ENCODE measurements around the gene UBE2D2.
"Not testable (repeated sequence)": the region's sequence is repeated elsewhere in the genome, so short reads cannot be mapped to it uniquely, and the experiment has no call there.

Gene UBE2D2

DNA sequence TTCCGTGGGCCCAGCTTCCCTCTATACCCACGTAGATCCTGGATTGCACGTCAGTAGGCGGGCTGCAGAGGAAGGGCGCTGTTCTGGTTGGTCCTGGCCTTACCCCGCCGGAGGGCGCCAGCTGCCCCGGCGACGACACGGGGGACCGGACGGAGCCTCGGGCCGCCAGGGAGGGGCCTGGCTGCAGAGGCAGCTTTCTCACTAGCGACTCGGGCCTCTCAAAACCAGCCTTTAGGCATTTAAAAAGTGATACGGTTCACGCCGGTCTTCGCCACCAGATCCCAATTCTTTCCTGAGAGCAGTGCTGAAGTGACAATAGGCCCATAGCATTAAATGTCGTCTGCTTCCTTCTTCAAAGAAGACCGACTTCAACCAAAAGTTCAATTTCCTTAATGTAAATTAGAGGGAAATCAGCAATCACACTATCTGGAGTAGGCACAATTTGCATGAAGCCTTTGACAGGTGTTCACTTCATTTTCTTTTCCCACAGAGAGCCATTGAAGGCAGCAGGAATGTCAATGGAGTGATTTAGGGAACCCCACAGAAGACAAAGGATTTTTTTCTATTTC lies 17.6 kb upstream of the UBE2D2 start:
- in situ Hi-C loops (cut with HindIII; ENCODE audit: low pct_ligation_motif_present, low pct_unique_long_range_greater_than_20kb, low sequenced_read_pairs) = no loop called here
- DNase-seq = no peak

DNA sequence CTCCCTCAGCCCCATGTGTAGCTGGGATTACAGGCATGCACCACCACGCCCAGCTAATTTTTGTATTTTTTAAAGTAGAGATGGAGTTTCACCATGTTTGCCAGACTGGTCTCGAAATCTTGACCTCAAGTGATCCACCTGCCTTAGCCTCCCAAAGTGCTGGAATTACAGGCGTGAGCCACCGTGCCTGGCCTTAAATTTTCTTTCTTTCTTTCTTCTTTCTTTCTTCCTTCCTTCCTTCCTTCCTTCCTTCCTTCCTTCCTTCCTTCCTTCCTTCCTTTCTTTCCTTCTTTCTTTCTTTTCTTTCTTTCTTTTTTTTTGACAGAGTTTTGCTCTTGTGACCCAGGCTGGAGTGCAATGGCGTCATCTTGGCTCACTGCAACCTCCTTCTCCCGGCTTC lies 14.5 kb upstream of the UBE2D2 start:
- DNase-seq; in situ Hi-C loops (cut with HindIII; ENCODE audit: low pct_ligation_motif_present, low pct_unique_long_range_greater_than_20kb, low sequenced_read_pairs): not testable (repeated sequence)

DNA sequence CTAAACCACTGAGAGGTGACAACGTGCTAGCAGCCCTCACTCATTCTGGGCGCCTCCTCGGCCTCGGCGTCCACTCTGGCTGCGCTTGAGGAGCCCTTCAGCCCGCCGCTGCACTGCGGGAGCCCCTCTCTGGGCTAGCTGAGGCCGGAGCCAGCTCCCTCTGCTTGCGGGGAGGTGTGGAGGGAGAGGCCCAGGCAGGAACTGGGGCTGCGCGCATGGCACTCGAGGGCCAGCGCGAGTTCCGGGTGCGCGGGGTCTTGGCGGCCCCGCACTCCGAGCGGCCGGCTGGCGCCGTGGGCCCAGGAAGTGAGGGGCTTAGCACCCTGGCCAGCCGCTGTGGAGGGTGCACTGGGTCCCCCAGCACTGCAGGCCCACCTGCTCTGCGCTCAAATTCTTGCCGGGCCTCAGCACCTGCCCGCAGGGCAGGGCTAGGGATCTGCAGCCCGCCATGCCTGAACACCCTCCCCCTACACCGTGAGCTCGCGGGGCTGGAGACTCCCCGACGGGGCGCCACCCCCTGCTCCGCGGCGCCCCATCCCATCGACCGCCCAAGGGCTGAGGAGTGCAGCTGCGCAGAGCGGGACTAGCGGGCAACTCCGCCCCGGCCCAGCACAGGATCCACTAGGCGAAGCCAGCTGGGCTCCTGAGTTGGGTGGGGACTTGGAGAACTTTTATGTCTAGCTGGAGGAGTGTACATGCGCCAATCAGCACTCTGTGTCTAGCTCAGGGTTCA lies 11.8 kb upstream of the UBE2D2 start:
- DNase-seq = no peak
- in situ Hi-C loops (cut with HindIII; ENCODE audit: low pct_ligation_motif_present, low pct_unique_long_range_greater_than_20kb, low sequenced_read_pairs) = no loop called here

DNA sequence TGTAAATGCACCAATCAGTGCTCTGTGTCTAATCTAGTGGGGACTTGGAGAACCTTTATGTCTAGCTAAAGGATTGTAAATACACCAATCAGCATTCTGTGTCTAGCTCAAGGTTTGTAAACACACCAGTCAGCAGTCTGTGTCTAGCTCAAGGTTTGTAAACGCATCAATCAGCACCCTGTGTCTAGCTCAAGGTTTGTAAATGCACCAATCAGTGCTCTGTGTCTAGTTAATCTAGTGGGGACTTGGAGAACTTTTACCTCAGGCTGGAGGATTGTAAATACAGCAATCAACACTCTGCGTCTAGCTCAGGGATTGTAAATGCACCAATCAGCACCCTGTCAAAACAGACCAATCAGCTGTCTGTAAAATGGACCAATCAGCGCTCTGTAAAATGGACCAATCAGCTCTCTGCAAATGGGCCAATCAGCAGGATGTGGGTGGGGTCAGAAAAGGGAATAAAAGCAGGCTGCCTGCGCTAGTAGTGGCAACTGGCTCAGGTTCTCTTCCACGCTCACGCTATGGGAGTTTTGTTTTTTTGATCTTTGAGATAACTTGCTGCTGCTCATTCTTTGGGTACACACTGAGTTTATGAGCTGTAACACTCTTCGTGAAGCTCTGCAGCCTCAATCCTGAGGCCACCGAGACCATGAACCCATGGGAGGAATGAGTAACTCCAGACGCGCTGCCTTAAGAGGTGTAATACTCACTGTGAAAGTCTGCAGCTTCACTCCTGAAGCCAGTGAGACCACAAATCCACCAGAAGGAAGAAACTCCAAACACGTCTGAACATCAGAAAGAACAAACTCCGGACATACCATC lies 10.9 kb upstream of the UBE2D2 start:
- in situ Hi-C loops (cut with HindIII; ENCODE audit: low pct_ligation_motif_present, low pct_unique_long_range_greater_than_20kb, low sequenced_read_pairs); DNase-seq: not testable (repeated sequence)

DNA sequence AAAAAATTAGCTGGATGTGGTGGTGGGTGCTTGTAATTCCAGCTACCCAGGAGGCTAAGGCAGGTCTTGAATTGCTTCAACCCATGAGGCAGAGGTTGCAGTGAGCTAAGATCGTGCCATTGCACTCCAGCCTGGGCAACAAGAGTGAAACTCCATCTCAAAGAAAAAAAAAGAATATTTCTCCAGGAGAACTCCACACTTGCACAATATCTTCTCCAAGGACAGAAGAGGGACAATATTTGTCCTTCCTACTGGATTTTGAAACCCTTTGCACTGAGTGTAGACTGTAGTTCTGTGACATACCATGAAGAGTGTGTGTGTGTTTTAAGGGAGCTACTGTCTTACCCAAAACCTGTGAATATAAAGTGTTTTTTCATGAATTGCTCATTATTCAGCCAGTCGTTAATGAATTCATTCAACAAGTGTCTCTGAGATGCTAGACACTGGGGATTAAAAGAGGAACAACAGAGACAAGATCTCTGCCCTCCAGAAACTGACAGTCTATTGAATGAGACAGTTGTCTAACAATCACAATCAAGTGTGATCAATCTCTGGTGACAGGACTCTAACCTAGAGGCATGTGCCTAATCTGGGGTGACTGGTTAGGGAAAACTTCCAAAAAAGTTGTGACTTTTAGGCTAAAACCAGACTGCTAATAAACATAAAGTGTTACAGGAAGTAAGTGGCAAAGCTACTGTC lies 9.8 kb upstream of the UBE2D2 start:
- in situ Hi-C loops (cut with HindIII; ENCODE audit: low pct_ligation_motif_present, low pct_unique_long_range_greater_than_20kb, low sequenced_read_pairs) = no loop called here
- DNase-seq = no peak

DNA sequence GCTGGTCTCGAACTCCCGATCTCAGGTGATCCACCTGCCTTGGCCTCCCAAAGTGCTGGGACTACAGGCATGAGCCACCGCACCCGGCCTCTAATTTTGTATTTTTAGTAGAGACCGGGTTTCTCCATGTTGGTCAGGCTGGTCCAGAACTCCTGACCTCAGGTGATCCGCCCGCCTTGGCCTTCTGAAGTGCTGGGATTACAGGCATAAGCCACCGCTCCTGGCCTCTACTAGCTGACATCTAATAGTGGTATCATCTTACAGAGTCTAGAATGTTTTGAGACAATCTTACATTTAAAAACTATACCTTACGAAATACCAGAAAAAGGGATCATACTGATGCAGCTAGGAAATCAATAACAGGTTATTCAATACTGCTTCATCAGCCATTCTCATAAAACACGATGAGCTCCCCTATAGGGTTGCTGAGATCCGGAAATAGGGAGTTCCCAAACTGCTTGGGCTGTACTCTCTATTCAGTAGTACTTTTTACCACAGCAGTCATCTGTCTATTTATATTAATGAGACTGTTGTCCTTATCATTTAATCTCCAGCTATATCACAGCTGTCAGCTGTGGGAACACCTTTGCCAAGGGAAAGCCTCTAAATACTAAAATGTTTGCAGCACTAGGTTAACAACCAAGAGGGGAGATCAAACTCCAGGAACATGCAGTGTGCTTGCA lies 8.1 kb upstream of the UBE2D2 start:
- in situ Hi-C loops (cut with HindIII; ENCODE audit: low pct_ligation_motif_present, low pct_unique_long_range_greater_than_20kb, low sequenced_read_pairs) = no loop called here
- no peak for DNase-seq

DNA sequence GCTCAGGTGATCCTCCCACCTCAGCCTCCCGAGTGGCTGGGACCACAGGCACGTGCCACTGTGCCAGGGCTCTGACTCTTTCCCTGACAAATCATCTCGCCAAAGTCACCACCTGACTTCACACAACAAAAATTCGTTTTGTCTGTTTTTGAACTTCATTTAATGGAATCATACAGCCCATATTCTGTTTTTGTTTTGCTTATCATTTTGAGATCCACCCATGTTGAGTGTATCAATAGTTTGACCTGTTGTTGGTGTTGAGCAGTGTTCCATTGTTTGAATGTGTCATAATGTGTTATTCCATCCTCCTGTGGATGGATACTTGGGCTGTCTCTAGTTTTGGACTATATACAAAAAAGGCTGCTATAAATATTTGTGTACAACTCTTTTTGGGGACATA lies 6.9 kb upstream of the UBE2D2 start:
- DNase-seq = no peak
- in situ Hi-C loops (cut with HindIII; ENCODE audit: low pct_ligation_motif_present, low pct_unique_long_range_greater_than_20kb, low sequenced_read_pairs) = no loop called here

DNA sequence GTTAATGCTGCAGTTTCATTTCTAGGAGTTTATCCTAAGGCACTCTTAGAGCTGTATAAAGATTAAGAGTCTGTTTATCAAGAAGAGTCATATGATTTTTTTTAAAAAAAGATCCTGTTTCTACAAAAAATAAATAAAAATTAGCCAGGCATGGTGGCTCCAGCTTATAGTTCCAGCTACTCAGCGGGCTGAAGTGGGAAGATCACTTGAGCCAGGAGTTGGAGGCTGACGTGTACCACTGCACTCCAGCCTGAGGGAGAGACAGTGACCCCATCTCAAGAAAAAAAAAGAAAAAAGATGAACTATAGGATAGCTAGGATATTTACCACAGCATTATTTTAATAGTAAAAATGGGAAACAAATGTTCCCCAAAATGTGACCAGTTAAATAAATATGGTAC lies 3.3 kb upstream of the UBE2D2 start:
- in situ Hi-C loops (cut with HindIII; ENCODE audit: low pct_ligation_motif_present, low pct_unique_long_range_greater_than_20kb, low sequenced_read_pairs) = no loop called here
- DNase-seq = no peak

DNA sequence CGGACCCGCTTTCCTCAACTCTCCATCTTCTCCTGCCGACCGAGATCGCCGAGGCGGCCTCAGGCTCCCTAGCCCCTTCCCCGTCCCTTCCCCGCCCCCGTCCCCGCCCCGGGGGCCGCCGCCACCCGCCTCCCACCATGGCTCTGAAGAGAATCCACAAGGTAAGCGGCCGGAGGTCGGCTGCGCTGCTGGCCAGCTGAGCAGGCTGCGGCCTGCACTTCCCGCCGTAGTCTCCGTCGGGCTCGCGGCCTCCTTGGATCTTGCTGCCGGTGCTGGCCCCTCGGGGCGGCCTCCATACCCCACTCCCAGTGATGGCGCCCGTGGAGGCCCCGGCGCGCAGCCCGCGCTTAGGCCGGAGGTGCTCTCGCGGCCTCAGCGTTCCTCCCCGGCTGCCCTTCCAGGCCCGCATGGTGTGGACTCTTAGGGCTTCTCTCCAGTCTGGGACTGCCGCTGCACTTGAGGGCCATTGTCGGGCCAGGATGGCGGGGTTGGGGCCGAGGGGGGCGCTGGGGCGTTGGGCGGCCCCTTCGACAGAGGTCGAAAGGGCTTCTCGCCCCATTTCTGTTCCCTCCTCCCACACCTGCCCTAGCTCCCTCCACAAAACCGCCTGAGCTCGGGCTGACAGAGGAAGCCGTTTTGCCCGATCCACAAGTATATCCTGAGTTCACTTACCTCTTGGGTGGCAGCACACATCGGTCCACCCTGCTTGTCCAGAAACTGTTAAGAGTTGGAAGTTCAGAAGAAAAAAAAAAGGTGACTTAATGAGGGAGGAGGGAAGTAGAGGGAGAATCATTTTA lies 714 bp downstream of the UBE2D2 start:
- in situ Hi-C loops (cut with HindIII; ENCODE audit: low pct_ligation_motif_present, low pct_unique_long_range_greater_than_20kb, low sequenced_read_pairs) = no loop called here
- peak; percentile 42 for DNase-seq

DNA sequence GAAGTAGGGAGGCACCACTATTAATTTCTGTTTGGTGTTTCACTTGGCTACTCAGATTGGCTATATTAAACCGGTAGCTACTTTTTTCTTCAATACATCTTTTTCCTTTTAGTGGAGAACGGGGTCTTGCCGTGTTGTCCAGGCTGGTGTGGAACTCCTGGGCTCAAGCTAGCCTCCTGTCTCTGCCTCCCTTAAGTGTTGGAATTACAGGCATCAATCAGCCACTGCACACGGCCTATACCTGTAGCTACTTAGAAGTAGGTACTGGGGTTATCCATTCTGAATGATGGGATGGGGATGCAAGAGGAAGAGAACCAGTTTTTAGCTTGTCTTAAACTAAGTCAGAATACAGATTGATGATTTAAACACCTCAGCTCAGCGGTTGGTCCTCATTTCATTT lies 1.7 kb downstream of the UBE2D2 start:
- in situ Hi-C loops (cut with HindIII; ENCODE audit: low pct_ligation_motif_present, low pct_unique_long_range_greater_than_20kb, low sequenced_read_pairs) = no loop called here
- DNase-seq = no peak

DNA sequence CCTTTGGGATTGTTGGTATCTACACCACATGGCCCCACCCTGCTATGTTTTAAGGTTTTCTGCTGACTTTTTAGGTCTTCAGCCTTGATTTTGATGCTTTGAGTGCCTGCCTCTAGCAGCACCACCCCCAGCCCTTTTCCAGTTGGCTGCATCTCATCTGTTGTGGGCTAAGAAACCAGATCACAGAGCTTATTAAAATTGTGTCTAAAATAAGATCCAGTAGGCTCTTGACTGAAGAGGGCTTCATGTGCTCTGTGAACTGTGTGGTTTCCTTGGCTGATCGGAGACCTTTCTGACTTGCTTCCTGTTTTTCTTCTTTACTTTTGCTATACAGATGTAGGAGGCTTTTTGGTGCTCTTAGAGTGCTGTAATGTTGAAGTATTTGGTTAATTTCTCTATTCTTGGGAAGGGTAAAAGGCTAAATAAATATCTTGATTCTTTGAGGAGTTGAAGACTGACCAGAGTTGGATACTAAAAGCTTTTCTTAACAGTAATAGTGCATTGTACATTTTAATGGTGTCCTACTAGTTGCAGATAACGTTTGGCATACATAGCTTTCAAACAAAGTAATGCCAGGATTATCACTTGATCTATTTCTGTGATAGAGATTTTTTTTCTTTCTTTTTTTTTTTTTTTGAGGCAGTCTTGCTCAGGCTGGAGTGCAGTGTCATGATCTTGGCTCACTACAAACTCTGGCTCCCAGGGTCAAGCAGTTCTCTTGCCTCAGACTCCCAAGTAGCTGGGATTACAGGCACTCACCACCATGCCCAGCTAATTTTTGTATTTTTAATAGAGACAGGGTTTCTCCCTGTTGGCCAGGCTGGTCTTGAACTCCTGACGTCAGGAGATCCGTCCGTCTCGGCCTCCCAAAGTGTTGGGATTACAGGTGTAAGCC lies 4.5 kb downstream of the UBE2D2 start:
- no peak for DNase-seq
- in situ Hi-C loops (cut with HindIII; ENCODE audit: low pct_ligation_motif_present, low pct_unique_long_range_greater_than_20kb, low sequenced_read_pairs) = no loop called here

DNA sequence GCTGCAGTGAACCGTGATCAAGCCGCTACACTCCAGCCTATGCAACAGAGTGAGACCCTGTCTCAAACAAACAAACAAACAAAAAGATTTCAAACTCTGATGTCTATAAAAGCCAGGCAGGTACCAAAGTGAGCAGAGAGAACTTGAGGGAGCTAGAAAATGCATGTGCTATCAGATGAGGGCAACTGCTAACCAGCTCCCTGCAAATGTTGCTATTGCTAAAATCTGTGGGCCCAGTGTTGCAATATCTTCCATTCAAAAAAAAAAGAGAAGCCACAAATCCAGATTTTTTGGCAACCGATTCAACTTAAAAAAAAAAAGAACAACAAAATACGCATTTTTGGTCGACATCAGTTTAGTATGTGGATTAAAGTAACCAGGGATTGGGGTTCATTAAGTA lies 5.5 kb downstream of the UBE2D2 start:
- in situ Hi-C loops (cut with HindIII; ENCODE audit: low pct_ligation_motif_present, low pct_unique_long_range_greater_than_20kb, low sequenced_read_pairs) = no loop called here

DNA sequence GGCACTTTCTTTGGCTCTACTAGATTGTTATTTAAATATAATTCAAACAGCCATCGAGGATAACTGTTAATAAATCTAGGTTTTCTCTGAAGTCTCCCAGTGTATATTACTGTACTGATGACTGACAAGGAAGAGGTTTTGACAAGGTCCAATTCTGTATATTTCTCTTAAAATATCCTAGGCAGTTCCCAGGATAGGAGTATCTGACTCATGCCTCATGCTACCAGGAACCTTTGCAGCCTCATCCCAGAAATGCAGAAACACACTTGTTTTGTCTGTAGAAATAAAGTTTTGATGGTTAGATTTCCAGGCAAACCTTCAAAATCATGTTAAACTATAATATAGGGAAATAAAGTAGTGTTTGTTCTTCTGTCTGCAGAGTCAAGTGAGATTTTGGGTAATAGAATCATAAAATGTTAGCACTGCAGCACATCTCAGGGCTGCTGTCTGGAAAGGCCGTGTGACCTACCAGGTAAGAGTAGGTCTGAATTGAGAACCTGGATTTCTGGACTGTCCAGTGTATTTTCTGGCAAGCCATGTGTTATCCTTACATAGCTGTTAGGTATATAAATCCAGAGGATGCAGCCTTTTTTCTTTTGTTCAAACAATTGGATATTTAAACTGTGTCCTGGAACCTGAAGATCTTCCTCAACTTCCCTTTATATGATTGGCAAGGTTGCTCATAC lies 8.3 kb downstream of the UBE2D2 start:
- no peak for DNase-seq

More for the DNA sequence above, 5.5 kb downstream of the UBE2D2 start:
- DNase-seq = no peak

DNA sequence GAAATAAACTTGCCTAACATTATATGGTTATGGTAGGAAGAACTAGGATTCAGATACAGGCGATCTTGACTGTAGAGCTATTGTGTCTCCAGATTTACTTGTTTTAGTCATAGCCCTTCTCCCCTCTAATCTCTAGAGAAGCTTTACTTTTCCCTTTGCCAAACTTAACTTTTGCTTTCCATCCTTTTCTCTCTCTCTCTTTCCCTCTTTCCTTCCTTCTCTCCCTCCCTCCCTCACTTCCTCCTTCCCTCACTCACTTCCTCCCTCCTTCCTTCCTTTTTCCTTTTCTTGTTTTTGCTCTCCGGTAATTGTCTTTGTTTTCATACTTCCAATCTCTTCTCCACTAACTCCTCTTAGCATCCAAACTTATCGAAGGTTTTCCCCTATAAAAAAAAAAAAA lies 10.4 kb downstream of the UBE2D2 start:
- in situ Hi-C loops (cut with HindIII; ENCODE audit: low pct_ligation_motif_present, low pct_unique_long_range_greater_than_20kb, low sequenced_read_pairs) = no loop called here
- DNase-seq = no peak

More for the DNA sequence above, 8.3 kb downstream of the UBE2D2 start:
- in situ Hi-C loops (cut with HindIII; ENCODE audit: low pct_ligation_motif_present, low pct_unique_long_range_greater_than_20kb, low sequenced_read_pairs) = no loop called here

DNA sequence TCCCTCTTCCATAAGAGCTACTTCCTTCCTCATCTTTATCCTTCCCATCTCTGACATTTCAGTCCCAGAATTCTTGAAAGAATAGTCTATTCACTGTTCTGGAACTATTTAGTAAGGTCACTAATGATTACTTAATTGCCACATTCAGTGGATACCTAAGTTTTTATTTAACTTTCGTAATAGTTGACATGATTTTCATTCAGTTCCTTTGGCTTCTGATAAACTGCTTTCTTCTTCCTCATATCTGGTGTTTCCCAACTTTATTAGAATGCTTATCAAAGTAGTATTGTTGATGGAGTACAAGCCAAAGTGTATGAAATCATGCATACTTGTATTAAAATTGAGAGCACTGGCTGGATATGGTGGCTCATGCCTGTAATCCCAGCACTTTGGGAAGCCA lies 10.8 kb downstream of the UBE2D2 start:
- no peak for DNase-seq
- in situ Hi-C loops (cut with HindIII; ENCODE audit: low pct_ligation_motif_present, low pct_unique_long_range_greater_than_20kb, low sequenced_read_pairs) = no loop called here

DNA sequence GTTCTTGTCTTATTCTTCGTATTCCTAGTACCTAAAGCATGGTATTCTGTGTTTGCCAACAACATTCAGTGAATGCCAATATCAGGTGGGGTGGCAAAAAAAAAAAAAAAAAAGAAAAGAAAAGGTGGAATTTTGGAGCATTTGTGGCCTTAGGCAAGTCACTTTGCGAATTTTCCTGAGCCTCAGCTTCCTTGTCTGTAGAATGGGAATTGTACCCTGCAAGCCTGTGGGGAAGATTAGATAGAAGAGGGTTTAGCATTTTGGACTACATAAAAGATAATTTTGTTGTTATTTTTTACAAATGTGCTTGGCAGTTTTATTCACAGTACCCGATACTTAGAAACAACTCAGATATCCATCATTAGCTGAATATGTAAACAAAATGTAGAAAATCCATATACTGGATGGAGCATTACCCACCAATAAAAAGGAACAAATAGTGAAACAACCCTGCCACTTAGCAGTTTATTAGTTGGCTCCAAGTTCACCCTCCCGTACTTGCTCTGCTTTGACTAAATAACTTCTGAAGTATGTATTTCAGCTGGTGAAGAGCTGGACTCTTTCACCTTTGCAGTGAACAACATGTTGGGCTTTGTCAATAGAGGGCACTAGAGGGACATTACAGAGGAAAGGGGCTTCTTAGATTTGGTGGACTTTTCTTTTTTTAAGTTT lies 13.6 kb downstream of the UBE2D2 start:
- in situ Hi-C loops (cut with HindIII; ENCODE audit: low pct_ligation_motif_present, low pct_unique_long_range_greater_than_20kb, low sequenced_read_pairs) = no loop called here
- peak; percentile 45 for DNase-seq
